Measurements from ENCODE around the gene ANXA6. TPM values are rescaled to one million over a fixed set of nuclear protein-coding genes. Genes with fewer than 3 reads are reported as not detected.

Gene ANXA6
- total and polyA plus RNA-seq, 7 experiments from 2014 or later, result 212 to 512 (median 272) TPM

DNA sequence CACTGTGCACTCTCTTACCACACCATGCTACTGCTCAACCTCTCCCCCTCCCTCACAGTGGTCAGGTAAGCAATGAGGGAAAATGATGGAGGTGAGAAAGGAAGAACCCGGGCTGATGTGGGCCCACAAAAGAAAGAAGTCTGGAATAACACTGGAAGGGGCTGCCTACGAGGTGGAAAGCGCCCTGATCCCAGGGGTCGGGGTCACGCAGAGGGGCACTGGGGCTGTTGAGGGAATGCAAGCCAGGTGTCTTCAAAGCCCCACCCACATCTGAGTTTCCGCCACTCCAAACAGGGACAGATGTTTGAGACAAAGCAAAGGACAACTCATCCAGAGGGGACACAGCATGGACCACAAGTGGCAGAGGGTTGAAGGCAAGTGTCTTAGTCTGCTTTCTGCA lies 81.0 kb downstream of the ANXA6 start:
- H3K4me1 ChIP-seq (ENCODE audit: control insufficient read depth in 2 of 2, insufficient read depth in 2 of 2, low read length in 2 of 2), result peaks cover 33 to 51% of the 10 kb centered on the region in 2 donors
- peaks cover 0 to 56% (median 23%) of the 10 kb centered on the region in 5 donors for H3K36me3 Mint-ChIP-seq
- H3K27me3 Mint-ChIP-seq, result no peaks in the 10 kb centered on the region
- H3K4me3 Mint-ChIP-seq, result peak overlapping the region in 8 of 10 donors; percentile 10 to 89 (median 58)
- peaks cover 0 to 15% (median 0%) of the 10 kb centered on the region in 3 experiments for H3K36me3 ChIP-seq (ENCODE audit: control insufficient read depth in 2 of 3, insufficient read depth in 3 of 3, low read length in 3 of 3)
- POLR2A ChIA-PET, result no interaction called here
- peaks cover 57 to 78% (median 69%) of the 10 kb centered on the region in 7 donors for H3K4me1 Mint-ChIP-seq
- intact Hi-C loops (cut with micrococcal nuclease), result no loop called here
- DNase-seq (no peak), ATAC-seq (no peak)
- H3K9me3 Mint-ChIP-seq, result peaks cover 0 to 3% (median 0%) of the 10 kb centered on the region in 11 donors
- H3K4me3 ChIP-seq (ENCODE audit: low read length), result no peak overlapping the region
- no peaks in the 10 kb centered on the region for H3K27me3 ChIP-seq (ENCODE audit: control insufficient read depth in 2 of 2, insufficient read depth in 2 of 2, low read length in 2 of 2)
- CTCF ChIA-PET, result no interaction called here
- no peak overlapping the region for H3K27ac ChIP-seq (ENCODE audit: low read depth, low read length)
- H3K9me3 ChIP-seq (ENCODE audit: control insufficient read depth in 2 of 3, low read length in 3 of 3), result no peaks in the 10 kb centered on the region
- peak overlapping the region in 5 of 9 donors; percentile 14 to 83 (median 41) for H3K27ac Mint-ChIP-seq

DNA sequence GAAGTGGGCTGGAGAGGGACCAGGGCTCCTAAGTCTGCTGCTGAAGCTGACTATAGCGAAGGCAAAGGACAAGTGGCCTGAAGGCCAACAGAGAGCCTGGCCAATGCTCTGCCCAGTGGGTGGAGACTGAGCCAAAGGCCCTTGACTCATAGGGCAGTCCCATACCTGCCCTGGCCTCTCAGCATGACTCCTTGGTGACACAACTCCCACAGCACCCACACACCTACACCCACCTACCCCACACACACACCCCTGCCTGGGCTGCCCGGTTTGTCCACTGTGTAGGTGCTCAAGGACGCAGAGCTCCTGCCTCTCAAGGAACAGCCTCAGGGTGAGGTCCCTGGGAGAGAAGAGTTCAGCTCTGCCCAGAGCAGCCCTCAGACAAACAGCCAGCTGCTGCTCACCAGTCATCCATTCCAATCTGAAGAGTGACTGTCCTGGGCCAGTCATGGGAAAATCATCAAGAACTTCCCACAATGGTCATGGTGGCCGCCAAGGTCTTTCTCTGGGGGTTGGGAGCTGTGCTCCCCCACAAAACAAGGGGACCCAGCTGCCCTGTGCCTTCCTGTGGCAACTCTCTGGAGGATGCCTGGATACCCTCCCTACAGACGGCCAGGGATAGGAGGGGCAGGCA lies 81.8 kb downstream of the ANXA6 start:
- peaks cover 0 to 62% (median 27%) of the 10 kb centered on the region in 5 donors for H3K36me3 Mint-ChIP-seq
- no peak overlapping the region for H3K27ac ChIP-seq (ENCODE audit: low read depth, low read length)
- H3K4me3 ChIP-seq (ENCODE audit: low read length), result no peak overlapping the region
- ATAC-seq (no peak), DNase-seq (peak in 1 of 9 donors; percentile 49)
- ChIA-PET CTCF (interaction anchor here (1.1 kb wide), 1 partner anchor 40 kb away, joined by 4 read pairs; no protein-coding TSS in a partner anchor), POLR2A (no interaction called here)
- no peaks in the 10 kb centered on the region for H3K27me3 ChIP-seq (ENCODE audit: control insufficient read depth in 2 of 2, insufficient read depth in 2 of 2, low read length in 2 of 2)
- H3K9me3 ChIP-seq (ENCODE audit: control insufficient read depth in 2 of 3, low read length in 3 of 3), result no peaks in the 10 kb centered on the region
- peaks cover 0 to 21% (median 0%) of the 10 kb centered on the region in 3 experiments for H3K36me3 ChIP-seq (ENCODE audit: control insufficient read depth in 2 of 3, insufficient read depth in 3 of 3, low read length in 3 of 3)
- H3K4me1 Mint-ChIP-seq, result peaks cover 60 to 81% (median 77%) of the 10 kb centered on the region in 7 donors
- peak overlapping the region in 7 of 10 donors; percentile 10 to 89 (median 38) for H3K4me3 Mint-ChIP-seq
- peak overlapping the region in 5 of 9 donors; percentile 14 to 83 (median 55) for H3K27ac Mint-ChIP-seq
- H3K27me3 Mint-ChIP-seq, result no peaks in the 10 kb centered on the region
- peaks cover 0 to 3% (median 0%) of the 10 kb centered on the region in 11 donors for H3K9me3 Mint-ChIP-seq
- peaks cover 38 to 47% of the 10 kb centered on the region in 2 donors for H3K4me1 ChIP-seq (ENCODE audit: control insufficient read depth in 2 of 2, insufficient read depth in 2 of 2, low read length in 2 of 2)
- intact Hi-C loops (cut with micrococcal nuclease), result no loop called here

- peak overlapping the region in 4 of 9 donors; percentile 7 to 73 (median 26) for H3K27ac Mint-ChIP-seq
- CTCF ChIA-PET, result interaction anchor here (1.2 to 1.9 kb wide), 3 partner anchors 12 to 41 kb away, joined by 3 to 5 read pairs (median 3); no protein-coding TSS in a partner anchor
- H3K9me3 Mint-ChIP-seq, result peaks cover 0 to 3% (median 0%) of the 10 kb centered on the region in 11 donors
- H3K27me3 Mint-ChIP-seq, result no peaks in the 10 kb centered on the region
- no peaks in the 10 kb centered on the region for H3K9me3 ChIP-seq (ENCODE audit: control insufficient read depth in 2 of 3, low read length in 3 of 3)
- no peaks in the 10 kb centered on the region for H3K27me3 ChIP-seq (ENCODE audit: control insufficient read depth in 2 of 2, insufficient read depth in 2 of 2, low read length in 2 of 2)
- POLR2A ChIA-PET, result interaction anchor here (1.5 kb wide), 1 partner anchor 9 kb away, joined by 4 read pairs; no protein-coding TSS in a partner anchor
- H3K4me1 Mint-ChIP-seq, result peaks cover 59 to 85% (median 81%) of the 10 kb centered on the region in 7 donors
- H3K36me3 ChIP-seq (ENCODE audit: control insufficient read depth in 2 of 3, insufficient read depth in 3 of 3, low read length in 3 of 3), result peaks cover 0 to 18% (median 0%) of the 10 kb centered on the region in 3 experiments
- H3K36me3 Mint-ChIP-seq, result peaks cover 0 to 60% (median 27%) of the 10 kb centered on the region in 5 donors
- DNase-seq (no peak), ATAC-seq (no peak)
- no peak overlapping the region for H3K27ac ChIP-seq (ENCODE audit: low read depth, low read length)
- H3K4me3 ChIP-seq (ENCODE audit: low read length), result no peak overlapping the region
- H3K4me3 Mint-ChIP-seq, result no peak overlapping the region
- peaks cover 40 to 51% of the 10 kb centered on the region in 2 donors for H3K4me1 ChIP-seq (ENCODE audit: control insufficient read depth in 2 of 2, insufficient read depth in 2 of 2, low read length in 2 of 2)
- intact Hi-C loops (cut with micrococcal nuclease), result no loop called here
Measured at GRCh38 chr5:151074557-151074956, 83.0 kb downstream of the ANXA6 start.

- Mint-ChIP-seq H3K27ac (peak overlapping the region in 2 of 9 donors; percentile 19 to 45), H3K4me1 (peaks cover 53 to 85% (median 81%) of the 10 kb centered on the region in 7 donors), H3K27me3 (no peaks in the 10 kb centered on the region), H3K9me3 (peaks cover 0 to 3% (median 0%) of the 10 kb centered on the region in 11 donors), H3K4me3 (no peak overlapping the region), H3K36me3 (peaks cover 0 to 55% (median 25%) of the 10 kb centered on the region in 5 donors)
- no peaks in the 10 kb centered on the region for H3K27me3 ChIP-seq (ENCODE audit: control insufficient read depth in 2 of 2, insufficient read depth in 2 of 2, low read length in 2 of 2)
- no peak for DNase-seq
- H3K27ac ChIP-seq (ENCODE audit: low read depth, low read length), result no peak overlapping the region
- ATAC-seq, result no peak
- POLR2A ChIA-PET, result interaction anchor here (1.0 to 1.5 kb wide), 4 partner anchors 10 to 141 kb away, joined by 3 to 6 read pairs (median 4); no protein-coding TSS in a partner anchor
- H3K4me3 ChIP-seq (ENCODE audit: low read length), result no peak overlapping the region
- no peaks in the 10 kb centered on the region for H3K9me3 ChIP-seq (ENCODE audit: control insufficient read depth in 2 of 3, low read length in 3 of 3)
- intact Hi-C loops (cut with micrococcal nuclease), result no loop called here
- CTCF ChIA-PET, result interaction anchor here (1.9 kb wide), 1 partner anchor 42 kb away, joined by 5 read pairs; no protein-coding TSS in a partner anchor
- H3K4me1 ChIP-seq (ENCODE audit: control insufficient read depth in 2 of 2, insufficient read depth in 2 of 2, low read length in 2 of 2), result peaks cover 42 to 51% of the 10 kb centered on the region in 2 donors
- H3K36me3 ChIP-seq (ENCODE audit: control insufficient read depth in 2 of 3, insufficient read depth in 3 of 3, low read length in 3 of 3), result peaks cover 0 to 18% (median 0%) of the 10 kb centered on the region in 3 experiments
Measured at GRCh38 chr5:151073280-151073679, 84.3 kb downstream of the ANXA6 start.

DNA sequence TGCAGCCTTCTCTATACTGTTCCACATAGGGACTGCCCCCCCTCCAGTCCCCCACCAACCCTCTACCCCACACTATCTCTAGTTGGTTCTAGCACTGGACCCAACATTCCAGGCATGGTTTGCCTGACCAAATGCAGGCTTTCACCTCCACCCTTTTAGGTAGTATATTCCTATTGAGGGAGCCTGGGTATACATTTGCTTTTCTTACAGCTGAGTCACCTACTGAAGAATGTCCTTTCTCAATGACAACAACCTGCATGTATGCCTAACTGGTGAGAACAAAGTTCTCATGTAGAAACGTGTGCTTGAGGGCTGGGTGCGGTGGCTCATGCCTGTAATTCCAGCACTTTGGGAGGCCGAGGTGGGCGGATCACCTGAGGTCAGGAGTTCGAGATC lies 85.0 kb downstream of the ANXA6 start:
- Histone ChIP-seq H3K27ac (ENCODE audit: low read depth, low read length) (no peak overlapping the region), H3K27me3 (ENCODE audit: control insufficient read depth in 2 of 2, insufficient read depth in 2 of 2, low read length in 2 of 2) (no peaks in the 10 kb centered on the region), H3K36me3 (ENCODE audit: control insufficient read depth in 2 of 3, insufficient read depth in 3 of 3, low read length in 3 of 3) (peaks cover 0 to 24% (median 0%) of the 10 kb centered on the region in 3 experiments), H3K4me3 (ENCODE audit: low read length) (no peak overlapping the region), H3K9me3 (ENCODE audit: control insufficient read depth in 2 of 3, low read length in 3 of 3) (no peaks in the 10 kb centered on the region), H3K4me1 (ENCODE audit: control insufficient read depth in 2 of 2, insufficient read depth in 2 of 2, low read length in 2 of 2) (peaks cover 42 to 48% of the 10 kb centered on the region in 2 donors)
- Mint-ChIP-seq H3K27me3 (no peaks in the 10 kb centered on the region), H3K9me3 (peaks cover 0 to 3% (median 0%) of the 10 kb centered on the region in 11 donors), H3K36me3 (peaks cover 0 to 52% (median 19%) of the 10 kb centered on the region in 5 donors), H3K27ac (peak overlapping the region in 6 of 9 donors; percentile 12 to 68 (median 50)), H3K4me1 (peaks cover 51 to 85% (median 81%) of the 10 kb centered on the region in 7 donors), H3K4me3 (peak overlapping the region in 3 of 10 donors; percentile 7 to 34 (median 11))
- DNase-seq, result no peak
- ChIA-PET CTCF (no interaction called here), POLR2A (interaction anchor here (1.0 to 1.5 kb wide), 3 partner anchors 10 to 142 kb away, joined by 3 to 6 read pairs (median 4); no protein-coding TSS in a partner anchor)
- intact Hi-C loops (cut with micrococcal nuclease), result no loop called here
- ATAC-seq, result no peak

GRCh38 chr5:151071848-151072629 lies 85.5 kb downstream of the ANXA6 start:
- ChIA-PET POLR2A (interaction anchor here (1.0 to 1.5 kb wide), 3 partner anchors 9 to 142 kb away, joined by 3 to 6 read pairs (median 4); no protein-coding TSS in a partner anchor), CTCF (interaction anchor here (0.7 to 0.9 kb wide), 2 partner anchors 10 to 42 kb away, joined by 3 to 4 read pairs; no protein-coding TSS in a partner anchor)
- ATAC-seq (no peak), DNase-seq (no peak)
- peaks cover 0 to 52% (median 18%) of the 10 kb centered on the region in 5 donors for H3K36me3 Mint-ChIP-seq
- H3K27me3 ChIP-seq (ENCODE audit: control insufficient read depth in 2 of 2, insufficient read depth in 2 of 2, low read length in 2 of 2), result no peaks in the 10 kb centered on the region
- H3K27ac Mint-ChIP-seq, result peak overlapping the region in 8 of 9 donors; percentile 12 to 88 (median 50)
- H3K9me3 ChIP-seq (ENCODE audit: control insufficient read depth in 2 of 3, low read length in 3 of 3), result no peaks in the 10 kb centered on the region
- H3K4me1 Mint-ChIP-seq, result peaks cover 50 to 85% (median 81%) of the 10 kb centered on the region in 7 donors
- no peaks in the 10 kb centered on the region for H3K27me3 Mint-ChIP-seq
- intact Hi-C loops (cut with micrococcal nuclease), result no loop called here
- H3K4me3 Mint-ChIP-seq, result peak overlapping the region in 4 of 10 donors; percentile 2 to 34 (median 10)
- no peak overlapping the region for H3K4me3 ChIP-seq (ENCODE audit: low read length)
- H3K4me1 ChIP-seq (ENCODE audit: control insufficient read depth in 2 of 2, insufficient read depth in 2 of 2, low read length in 2 of 2), result peaks cover 42 to 44% of the 10 kb centered on the region in 2 donors
- peaks cover 0 to 3% (median 0%) of the 10 kb centered on the region in 11 donors for H3K9me3 Mint-ChIP-seq
- H3K36me3 ChIP-seq (ENCODE audit: control insufficient read depth in 2 of 3, insufficient read depth in 3 of 3, low read length in 3 of 3), result peaks cover 0 to 30% (median 0%) of the 10 kb centered on the region in 3 experiments
- no peak overlapping the region for H3K27ac ChIP-seq (ENCODE audit: low read depth, low read length)

Data from naive thymus-derived CD4-positive, alpha-beta T cell (primary cell).